Trophoblast cell (in vitro differentiated cells and primary cell): ENCODE data around the gene CCR6.

Experiments
- DNase-seq, 2 donors: peaks; one replicate each; pipeline ENCODE4 v3.0.0-alpha.2; 2016
- H2AFZ ChIP-seq: 2 replicates; pipeline ENCODE4 v1.6.1; 2013; ENCODE audit warnings: low read length, moderate library complexity, mild to moderate bottlenecking; ENCODE audit not compliant: insufficient read depth, poor library complexity
- H2AK5ac ChIP-seq: 2 replicates; pipeline ENCODE4 v1.6.1; 2013; ENCODE audit warnings: mild to moderate bottlenecking, low read length
- H2BK120ac ChIP-seq: 2 replicates; pipeline ENCODE4 v1.6.1; 2013; ENCODE audit warnings: low read length, mild to moderate bottlenecking, moderate library complexity; ENCODE audit not compliant: insufficient read depth, poor library complexity
- H2BK12ac ChIP-seq: 2 replicates; pipeline ENCODE4 v1.6.1; 2013; ENCODE audit warnings: mild to moderate bottlenecking, low read length, moderate library complexity
- H2BK5ac ChIP-seq: 2 replicates; pipeline ENCODE4 v1.6.1; 2013; ENCODE audit warnings: low read length, low read depth, moderate library complexity, mild to moderate bottlenecking; ENCODE audit not compliant: poor library complexity
- H3K14ac ChIP-seq: 2 replicates; pipeline ENCODE4 v1.6.1; 2013; ENCODE audit warnings: mild to moderate bottlenecking, low read length
- H3K18ac ChIP-seq: 2 replicates; pipeline ENCODE4 v1.6.1; 2013; ENCODE audit warnings: mild to moderate bottlenecking, low read length
- H3K23ac ChIP-seq: 2 replicates; pipeline ENCODE4 v1.6.1; 2013; ENCODE audit warnings: low read length
- H3K27ac ChIP-seq: 2 replicates; pipeline ENCODE4 v1.5.1; 2013; ENCODE audit warnings: low read depth, mild to moderate bottlenecking, inconsistent platforms, low read length, moderate library complexity
- H3K27me3 ChIP-seq: 2 replicates; pipeline ENCODE4 v1.6.1; 2013; ENCODE audit warnings: inconsistent platforms, mild to moderate bottlenecking, low read length, moderate library complexity; ENCODE audit not compliant: insufficient read depth
- H3K36me3 ChIP-seq, 2 experiments: 1 replicate in 1 of 2; 2 replicates in 1 of 2; pipeline ENCODE4 v1.6.1; 2013; ENCODE audit warnings: low read length in 2 of 2, mild to moderate bottlenecking in 2 of 2, moderate library complexity in 1 of 2; ENCODE audit not compliant: insufficient read depth in 2 of 2, control insufficient read depth in 1 of 2
- H3K4ac ChIP-seq: 2 replicates; pipeline ENCODE4 v1.6.1; 2013; ENCODE audit warnings: low read depth, mild to moderate bottlenecking, low read length, moderate library complexity
- H3K4me1 ChIP-seq, 2 experiments: 1 replicate in 1 of 2; 2 replicates in 1 of 2; pipeline ENCODE4 v1.6.1; 2013; ENCODE audit warnings: low read length in 2 of 2, mild to moderate bottlenecking in 2 of 2, moderate library complexity in 1 of 2; ENCODE audit not compliant: insufficient read depth in 2 of 2, control insufficient read depth in 1 of 2
- H3K4me2 ChIP-seq: 2 replicates; pipeline ENCODE4 v1.6.1; 2013; ENCODE audit warnings: inconsistent platforms, mild to moderate bottlenecking, low read length, moderate library complexity
- H3K4me3 ChIP-seq: 2 replicates; pipeline ENCODE4 v1.5.1; 2013; ENCODE audit warnings: mild to moderate bottlenecking, low read depth, low read length, inconsistent platforms
- H3K79me1 ChIP-seq: one replicate; pipeline ENCODE4 v1.6.1; 2013; ENCODE audit warnings: low read length
- H3K79me2 ChIP-seq: 2 replicates; pipeline ENCODE4 v1.6.1; 2013; ENCODE audit warnings: low read length, mild to moderate bottlenecking; ENCODE audit not compliant: control insufficient read depth, insufficient read depth, poor library complexity
- H3K9ac ChIP-seq: 2 replicates; pipeline ENCODE4 v1.6.1; 2013; ENCODE audit warnings: mild to moderate bottlenecking, low read length
- H3K9me3 ChIP-seq: 2 replicates; pipeline ENCODE4 v1.6.1; 2013; ENCODE audit warnings: low read depth, mild to moderate bottlenecking, control low read depth, inconsistent platforms, low read length; ENCODE audit not compliant: insufficient read depth
- H4K12ac ChIP-seq: 2 replicates; pipeline ENCODE4 v1.6.1; 2013; ENCODE audit warnings: low read depth, mild to moderate bottlenecking, low read length, moderate library complexity
- H4K8ac ChIP-seq: 2 replicates; pipeline ENCODE4 v1.6.1; 2013; ENCODE audit warnings: low read depth, mild to moderate bottlenecking, low read length, moderate library complexity
- H4K91ac ChIP-seq: one replicate; pipeline ENCODE4 v1.6.1; 2013; ENCODE audit warnings: low read depth, mild to moderate bottlenecking, low read length, moderate library complexity
- WGBS: extraction: QIAGEN DNeasy Blood & Tissue Kit; methylation state at CpG from one replicate; pipeline ENCODE4 v1.1.7; 2013; ENCODE audit warnings: missing lambda C conversion rate; ENCODE audit not compliant: insufficient read length, insufficient coverage; ENCODE audit errors: extremely low coverage; 5-methylcytosine and 5-hydroxymethylcytosine counted together

The CCR6 gene

DNA sequence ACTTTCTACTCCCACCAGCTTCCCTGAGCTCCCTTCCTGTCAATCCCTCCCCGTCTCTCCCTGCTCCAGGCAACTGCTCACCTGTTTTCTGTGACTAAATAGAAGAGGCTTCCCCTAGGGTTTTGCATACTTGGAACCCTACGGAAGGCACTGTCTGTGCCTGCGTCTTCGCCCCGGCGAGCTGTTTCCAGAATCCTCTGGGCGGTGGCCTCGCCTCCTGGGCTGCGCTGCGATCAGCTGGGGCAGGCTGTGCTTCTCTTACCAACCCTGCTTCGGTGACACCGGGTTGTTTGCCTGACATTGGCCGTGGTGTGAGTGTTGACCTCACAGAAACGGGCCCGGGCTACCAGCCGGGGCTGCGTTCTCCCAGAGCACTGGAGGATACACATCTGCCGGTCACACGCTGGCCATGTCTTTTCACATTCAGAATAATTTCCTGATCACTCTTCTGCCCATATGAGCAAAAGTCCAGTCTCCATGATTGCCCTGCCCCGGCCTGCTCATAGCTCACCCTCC, 29.4 kb upstream of the CCR6 start:
- Histone ChIP-seq H3K27me3 (no peaks in the 10 kb centered on the region), H3K27ac (no peak overlapping the region), H3K4ac (no peak overlapping the region), H3K79me2 (peaks cover 1% of the 10 kb centered on the region), H2BK12ac (no peak overlapping the region), H3K23ac (no peak overlapping the region), H2AK5ac (no peak overlapping the region), H3K4me1 (peaks cover 2 to 3% of the 10 kb centered on the region in 2 experiments), H3K4me3 (no peak overlapping the region), H3K4me2 (no peak overlapping the region), H2AFZ (no peak overlapping the region), H4K91ac (no peak overlapping the region), H3K9me3 (peaks cover 2% of the 10 kb centered on the region), H4K8ac (no peak overlapping the region), H4K12ac (no peak overlapping the region), H2BK5ac (no peak overlapping the region), H2BK120ac (no peak overlapping the region), H3K79me1 (no peaks in the 10 kb centered on the region), H3K18ac (no peak overlapping the region), H3K14ac (no peak overlapping the region), H3K9ac (no peak overlapping the region), H3K36me3 (no peaks in the 10 kb centered on the region)
- DNase-seq = no peak
- WGBS = no CpG with 5 or more reads among the region's 20 CpGs

DNA sequence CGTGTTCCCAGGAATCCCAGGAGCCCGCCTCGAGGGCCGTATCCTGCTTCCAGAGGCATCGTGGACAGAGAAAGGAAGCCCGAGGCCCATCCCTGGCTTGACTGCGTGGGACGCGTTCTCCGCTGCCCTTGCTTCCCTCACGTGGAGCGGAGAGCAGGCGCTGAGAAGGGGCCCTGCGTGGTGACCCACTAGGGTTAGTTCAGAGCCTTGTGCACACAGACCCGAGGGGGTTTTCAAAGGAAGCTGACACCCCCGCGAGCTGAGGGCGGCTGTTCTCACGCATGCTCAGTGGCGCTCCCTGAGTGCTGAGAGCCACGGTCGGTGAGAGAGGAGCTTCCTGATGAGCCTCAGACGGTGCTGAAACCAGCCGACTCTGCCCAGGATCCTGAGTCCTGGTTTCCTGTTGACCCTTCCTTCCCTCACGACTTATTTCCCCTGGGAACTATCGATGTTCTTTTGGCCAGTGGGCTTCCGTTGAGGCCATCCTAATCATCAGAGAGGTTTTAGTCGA, 28.9 kb upstream of the CCR6 start:
- Histone ChIP-seq H2BK5ac (no peak overlapping the region), H2AK5ac (no peak overlapping the region), H3K18ac (no peak overlapping the region), H2BK120ac (no peak overlapping the region), H4K8ac (no peak overlapping the region), H3K79me1 (no peaks in the 10 kb centered on the region), H3K4ac (no peak overlapping the region), H3K4me3 (no peak overlapping the region), H3K9ac (no peak overlapping the region), H3K23ac (no peak overlapping the region), H3K14ac (no peak overlapping the region), H2AFZ (no peak overlapping the region), H3K27me3 (no peaks in the 10 kb centered on the region), H3K79me2 (peaks cover 1% of the 10 kb centered on the region), H3K9me3 (peaks cover 2% of the 10 kb centered on the region), H3K4me2 (no peak overlapping the region), H2BK12ac (no peak overlapping the region), H3K36me3 (no peaks in the 10 kb centered on the region), H4K91ac (no peak overlapping the region), H3K4me1 (peaks cover 2 to 3% of the 10 kb centered on the region in 2 experiments), H3K27ac (no peak overlapping the region), H4K12ac (no peak overlapping the region)
- DNase-seq = peak; percentile 22 to 25
- WGBS = no CpG with 5 or more reads among the region's 28 CpGs

DNA sequence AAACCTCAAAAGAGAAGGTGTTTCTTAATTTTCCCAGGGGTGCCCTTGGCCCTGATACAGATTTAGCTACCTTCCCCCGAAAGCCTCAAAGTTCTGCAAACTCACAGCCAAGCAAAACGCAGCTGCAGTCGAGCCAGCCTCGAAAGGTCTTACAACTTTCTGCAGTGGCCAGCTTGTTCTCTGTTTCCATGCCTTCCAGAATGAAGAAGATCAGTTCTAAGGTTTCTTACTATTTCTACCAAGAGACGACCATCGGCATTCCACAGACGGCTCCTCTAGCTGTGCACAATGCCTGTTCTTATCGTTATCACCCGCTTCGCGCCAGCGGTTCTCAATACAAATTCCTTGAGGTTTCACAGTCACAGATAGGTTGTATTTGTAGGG, 28.5 kb upstream of the CCR6 start:
- H3K4me2 ChIP-seq = no peak overlapping the region

DNA sequence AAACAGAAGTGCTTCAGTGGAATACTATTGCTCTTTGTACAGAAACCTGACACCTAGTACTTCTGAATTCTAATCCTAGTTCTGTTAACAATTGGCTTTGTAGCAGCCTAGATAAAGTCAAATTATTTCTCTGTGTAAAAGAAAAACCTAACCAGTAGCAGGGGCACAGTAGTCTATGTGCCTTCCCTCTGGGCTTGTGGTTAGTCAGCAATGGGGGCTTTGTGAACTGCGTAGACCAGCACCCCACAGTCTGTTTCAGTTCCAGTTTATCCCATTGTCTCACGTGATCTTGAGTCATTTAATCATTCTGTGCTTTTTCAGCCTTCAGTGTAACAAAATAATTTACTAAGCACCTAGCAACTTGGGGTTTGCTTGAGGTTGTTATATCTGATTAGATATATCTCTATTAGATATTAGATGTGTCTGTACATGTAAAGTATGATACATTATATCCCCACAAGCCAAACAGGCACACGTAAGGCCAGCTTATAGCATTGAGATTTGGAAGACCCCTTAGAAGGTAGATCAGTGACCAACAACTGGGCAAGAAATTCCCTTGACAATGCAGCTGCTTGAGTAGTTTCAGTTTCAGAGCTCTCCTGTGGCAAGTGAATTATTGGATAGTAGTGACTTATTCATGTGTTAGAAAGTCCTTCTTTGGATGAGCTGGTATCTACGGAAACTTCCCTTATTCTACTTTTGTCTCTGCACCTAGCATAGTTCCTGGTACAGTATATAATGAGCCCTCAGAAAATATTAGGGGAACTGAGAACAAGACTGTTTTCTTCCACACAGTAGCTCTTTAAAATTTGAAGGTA, 27.9 kb upstream of the CCR6 start:
- Histone ChIP-seq H3K18ac (no peak overlapping the region), H3K27ac (no peak overlapping the region), H4K91ac (no peak overlapping the region), H3K4me1 (peaks cover 2 to 3% of the 10 kb centered on the region in 2 experiments), H3K36me3 (no peaks in the 10 kb centered on the region), H2AFZ (no peak overlapping the region), H4K12ac (no peak overlapping the region), H3K79me1 (no peaks in the 10 kb centered on the region), H4K8ac (no peak overlapping the region), H3K14ac (no peak overlapping the region), H3K23ac (no peak overlapping the region), H3K27me3 (no peaks in the 10 kb centered on the region), H2BK120ac (no peak overlapping the region), H3K9me3 (peaks cover 4% of the 10 kb centered on the region), H2AK5ac (no peak overlapping the region), H3K4ac (no peak overlapping the region), H2BK5ac (no peak overlapping the region), H3K4me2 (no peak overlapping the region), H3K79me2 (peaks cover 1% of the 10 kb centered on the region), H3K4me3 (no peak overlapping the region), H2BK12ac (no peak overlapping the region), H3K9ac (no peak overlapping the region)
- no CpG with 5 or more reads among the region's 4 CpGs for WGBS
- peak in 1 of 2 donors; percentile 31 for DNase-seq

More for the DNA sequence above, 28.5 kb upstream of the CCR6 start:
- H3K4ac ChIP-seq = no peak overlapping the region
- no peaks in the 10 kb centered on the region for H3K27me3 ChIP-seq
- peaks cover 1% of the 10 kb centered on the region for H3K79me2 ChIP-seq
- H4K91ac ChIP-seq = no peak overlapping the region
- H2BK5ac ChIP-seq = no peak overlapping the region
- H3K4me3 ChIP-seq = no peak overlapping the region
- no peak overlapping the region for H2AK5ac ChIP-seq
- H3K23ac ChIP-seq = no peak overlapping the region
- H2BK120ac ChIP-seq = no peak overlapping the region
- no peak overlapping the region for H4K8ac ChIP-seq
- no peak overlapping the region for H2BK12ac ChIP-seq
- H3K14ac ChIP-seq = no peak overlapping the region
- peaks cover 2% of the 10 kb centered on the region for H3K9me3 ChIP-seq
- H4K12ac ChIP-seq = no peak overlapping the region
- H3K4me1 ChIP-seq = peaks cover 2 to 3% of the 10 kb centered on the region in 2 experiments
- no peak overlapping the region for H3K27ac ChIP-seq
- no peaks in the 10 kb centered on the region for H3K79me1 ChIP-seq
- DNase-seq = peak; percentile 52 to 62
- H3K36me3 ChIP-seq = no peaks in the 10 kb centered on the region
- H3K18ac ChIP-seq = no peak overlapping the region
- H2AFZ ChIP-seq = no peak overlapping the region
- no CpG with 5 or more reads among the region's 12 CpGs for WGBS
- no peak overlapping the region for H3K9ac ChIP-seq
